ENCODE results near the gene BTBD1. TPM values are rescaled to one million over a fixed set of nuclear protein-coding genes. Genes with fewer than 3 reads are reported as not detected.
A peak's percentile ranks its signal among the peaks of the same experiment; 100 is the strongest.

Gene BTBD1
- 70.8 and 86.8 TPM in 2 replicates for total RNA-seq

- DNase-seq (ENCODE audit: low read depth) = peak; percentile 87
Measured at GRCh38 chr15:83066734-83067637, at the start of gene BTBD1. Gene BTBD1, minus strand, starts transcription at chr15:83067252. Its CDS starts 101 bp downstream, at chr15:83067151.

GRCh38 chr15:83115831-83116565 is 48.9 kb upstream of the BTBD1 start:
- peak; percentile 12 for DNase-seq (ENCODE audit: low read depth)

DNA sequence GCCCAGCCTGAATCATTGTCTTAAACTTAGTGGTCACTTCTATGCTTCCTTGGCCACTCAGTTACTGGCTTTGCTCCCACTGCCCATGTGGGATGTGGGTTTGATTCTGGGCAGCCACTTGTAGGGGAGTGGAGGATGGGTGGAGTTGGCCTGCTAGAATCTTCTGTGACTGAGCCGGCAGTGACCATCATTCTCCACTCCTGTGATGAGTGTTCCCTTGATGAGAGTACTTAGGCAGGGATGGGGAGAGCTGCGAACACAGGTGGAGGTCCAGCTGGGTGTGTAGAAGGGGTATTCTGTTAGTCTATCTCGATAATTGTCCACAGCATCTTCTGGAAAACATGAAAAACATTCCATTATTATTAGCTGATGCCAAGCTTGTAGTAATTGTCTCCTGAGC is 48.4 kb upstream of the BTBD1 start:
- DNase-seq (ENCODE audit: low read depth) = no peak

GRCh38 chr15:83114856-83115255 is 47.8 kb upstream of the BTBD1 start:
- DNase-seq (ENCODE audit: low read depth) = no peak

DNA sequence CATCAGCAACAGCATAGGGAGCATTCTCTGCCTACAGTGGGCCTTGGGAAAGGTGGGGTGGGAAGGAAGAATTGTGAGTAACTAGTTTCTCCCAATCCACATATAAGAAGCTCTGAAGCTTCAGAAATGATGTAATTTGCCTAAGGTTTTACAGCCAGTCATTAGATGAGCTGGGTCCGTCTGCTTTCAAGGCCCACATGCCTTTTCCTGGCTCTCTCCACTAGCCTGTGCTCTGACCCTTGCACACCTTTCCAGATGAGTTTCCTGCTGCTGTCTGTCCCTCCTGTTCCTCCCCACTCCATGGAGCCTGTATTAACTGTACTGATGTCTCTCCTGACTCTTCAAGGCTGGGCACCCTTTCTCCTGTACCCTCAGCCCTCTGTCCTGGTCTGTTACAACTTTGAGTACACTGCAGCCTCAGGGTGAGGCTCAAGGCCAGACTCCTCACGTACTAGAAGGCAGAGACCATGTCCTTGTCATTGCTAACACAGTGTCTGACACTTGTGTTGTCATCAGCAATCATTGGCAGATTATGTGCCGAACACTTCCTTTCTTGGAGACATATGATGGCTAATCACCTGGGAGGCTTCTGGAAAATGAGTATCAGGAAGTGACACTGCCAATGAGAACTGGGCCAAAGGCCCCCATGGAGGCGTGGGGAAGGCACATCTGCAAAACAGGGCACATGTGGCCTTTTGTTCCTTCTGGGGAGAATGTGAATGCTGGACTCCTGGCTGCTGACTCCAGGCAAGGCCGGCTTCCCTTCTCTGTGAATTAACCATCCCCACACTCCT is 47.0 kb upstream of the BTBD1 start:
- DNase-seq (ENCODE audit: low read depth) = no peak

DNA sequence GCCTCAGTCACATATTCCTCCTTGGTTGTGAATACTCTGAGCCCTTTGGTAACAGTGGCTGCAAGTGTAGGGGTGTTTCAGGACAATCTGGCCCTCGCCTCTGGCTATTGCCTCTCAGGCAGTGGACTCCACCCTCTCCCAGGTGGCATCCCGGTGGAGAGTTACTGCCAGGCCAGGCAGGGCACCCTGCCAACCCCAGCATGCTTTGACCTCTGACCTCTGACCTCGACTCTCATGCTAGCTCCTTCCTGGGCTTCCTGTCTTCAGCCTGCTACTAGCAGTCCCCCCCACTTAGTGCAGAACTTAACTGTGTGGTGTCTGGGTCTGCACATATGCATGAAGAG is 45.9 kb upstream of the BTBD1 start:
- DNase-seq (ENCODE audit: low read depth) = no peak

GRCh38 chr15:83112233-83112955 is 45.3 kb upstream of the BTBD1 start:
- DNase-seq (ENCODE audit: low read depth) = no peak

GRCh38 chr15:83111149-83111548 is 44.1 kb upstream of the BTBD1 start:
- no peak for DNase-seq (ENCODE audit: low read depth)

- peak; percentile 13 for DNase-seq (ENCODE audit: low read depth)
Measured at GRCh38 chr15:83110381-83110780, 43.3 kb upstream of the BTBD1 start.

GRCh38 chr15:83109532-83109931 is 42.5 kb upstream of the BTBD1 start:
- DNase-seq (ENCODE audit: low read depth) = no peak

GRCh38 chr15:83108266-83109219 is 41.5 kb upstream of the BTBD1 start:
- DNase-seq (ENCODE audit: low read depth) = no peak

GRCh38 chr15:83107841-83108181 is 40.8 kb upstream of the BTBD1 start:
- no peak for DNase-seq (ENCODE audit: low read depth)

- DNase-seq (ENCODE audit: low read depth) = no peak
Measured at GRCh38 chr15:83106994-83107840, 40.2 kb upstream of the BTBD1 start, which contains the start of gene TM6SF1. Gene TM6SF1, plus strand, starts transcription at chr15:83107645. Its CDS starts 36 bp downstream, at chr15:83107681.

DNA sequence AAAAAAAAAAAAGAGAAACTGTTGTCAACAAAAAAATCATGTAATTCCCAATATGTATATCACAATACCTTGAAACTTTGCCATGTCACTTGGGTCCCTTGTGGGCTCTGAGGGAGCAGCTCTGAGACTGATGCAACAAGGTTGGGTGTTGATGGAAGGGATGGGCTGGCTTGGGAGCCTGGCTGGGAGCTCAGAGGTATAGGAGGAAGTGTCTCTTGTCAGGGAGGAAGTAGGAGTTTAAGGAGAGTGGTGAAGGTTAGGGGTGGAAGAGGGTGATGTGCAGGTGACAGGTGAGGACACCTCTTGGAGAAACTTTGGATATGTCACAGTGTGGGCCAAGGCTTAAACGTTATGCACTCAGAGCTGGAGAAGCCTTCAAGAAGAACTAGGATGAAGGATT is 38.4 kb upstream of the BTBD1 start:
- no peak for DNase-seq (ENCODE audit: low read depth)

GRCh38 chr15:83104141-83104540 is 37.1 kb upstream of the BTBD1 start:
- no peak for DNase-seq (ENCODE audit: low read depth)

- DNase-seq (ENCODE audit: low read depth) = no peak
Measured at GRCh38 chr15:83102346-83102745, 35.3 kb upstream of the BTBD1 start.

- DNase-seq (ENCODE audit: low read depth) = peak; percentile 32
Measured at GRCh38 chr15:83100097-83100646, 33.1 kb upstream of the BTBD1 start.

DNA sequence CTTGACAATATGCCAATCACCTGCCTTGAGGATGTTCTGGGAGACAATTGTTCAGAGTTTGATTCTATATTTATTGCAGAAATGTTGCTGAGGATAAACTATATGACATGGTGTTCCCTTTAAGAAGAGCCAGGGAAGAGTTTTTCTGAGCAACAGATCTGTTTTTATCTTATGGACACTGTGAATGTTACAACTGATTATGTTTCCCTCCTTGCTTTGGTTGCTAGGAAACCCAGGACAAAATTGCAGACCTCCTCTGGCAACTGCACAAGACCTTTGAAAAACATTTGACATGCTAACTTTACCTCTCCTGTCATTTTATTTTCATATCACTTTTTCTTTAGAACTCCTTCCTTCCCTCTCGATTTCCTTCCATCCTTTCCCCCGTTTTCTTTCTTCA is 32.2 kb upstream of the BTBD1 start:
- DNase-seq (ENCODE audit: low read depth) = no peak

- DNase-seq (ENCODE audit: low read depth) = no peak
Measured at GRCh38 chr15:83098079-83098478, 31.0 kb upstream of the BTBD1 start.
